SH-SY5Y (cell line): ENCODE data around the gene NDRG2.

Experiments
- GATA2 ChIP-seq: IDR thresholded peaks from 2 replicates; pipeline ENCODE4 v1.6.1; 2011; ENCODE audit warnings: mild to moderate bottlenecking, low read depth, low read length
- GATA3 ChIP-seq: IDR thresholded peaks from 2 replicates; pipeline ENCODE4 v1.6.1; 2011; ENCODE audit warnings: low read depth, mild to moderate bottlenecking, low read length, moderate library complexity

DNA sequence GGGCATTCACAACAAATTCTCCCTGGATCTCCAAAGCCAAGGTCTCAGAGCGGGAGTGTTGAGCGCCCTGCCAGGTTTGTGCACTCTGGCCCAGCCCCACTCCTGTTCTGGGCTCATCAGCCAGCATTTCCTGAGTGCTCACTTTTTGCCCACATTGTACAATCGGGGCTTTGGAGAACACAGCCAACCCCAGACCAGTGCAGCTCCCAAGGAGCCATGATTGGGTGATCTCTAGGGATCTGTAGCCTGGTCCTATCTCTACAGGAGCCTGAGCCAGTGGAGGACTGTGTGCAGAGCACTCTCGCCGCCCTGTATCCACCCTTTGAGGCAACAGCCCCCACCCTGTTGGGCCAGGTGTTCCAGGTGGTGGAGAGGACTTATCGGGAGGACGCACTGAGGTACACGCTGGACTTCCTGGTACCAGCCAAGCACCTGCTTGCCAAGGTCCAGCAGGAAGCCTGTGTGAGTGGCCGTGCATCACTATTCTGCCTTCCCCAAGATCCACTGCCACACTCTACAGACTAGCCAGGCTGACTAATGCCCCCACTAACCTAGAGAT is 48.0 kb upstream of the NDRG2 start:
- TF ChIP-seq GATA2, result no peak
- no peak for TF ChIP-seq GATA3
